Skeletal muscle tissue (tissue), 4 donors: ENCODE measurements around the gene FBXO31. TPM values are rescaled to one million over a fixed set of nuclear protein-coding genes. Genes with fewer than 3 reads are reported as not detected.

ENCODE experiments used
- H3K27ac ChIP-seq: one replicate; pipeline ENCODE4 v1.7.0; 2013; ENCODE audit warnings: mild to moderate bottlenecking, low read depth, low read length, inconsistent platforms
- H3K27me3 ChIP-seq, 3 donors: one replicate each; pipeline ENCODE4 v1.7.0; 2013; ENCODE audit warnings: low read length in 3 of 3; ENCODE audit not compliant: control insufficient read depth in 3 of 3, insufficient read depth in 3 of 3
- H3K36me3 ChIP-seq, 3 donors: one replicate each; pipeline ENCODE4 v1.7.0; 2013; ENCODE audit warnings: low read length in 3 of 3; ENCODE audit not compliant: control insufficient read depth in 3 of 3, insufficient read depth in 3 of 3
- H3K4me1 ChIP-seq, 3 donors: one replicate each; pipeline ENCODE4 v1.7.0; 2013; ENCODE audit warnings: low read length in 3 of 3, mild to moderate bottlenecking in 3 of 3; ENCODE audit not compliant: control insufficient read depth in 3 of 3, insufficient read depth in 3 of 3
- H3K4me3 ChIP-seq, 3 donors: one replicate each; pipeline ENCODE4 v1.7.0; 2013; ENCODE audit warnings: low read length in 3 of 3
- H3K9ac ChIP-seq, 3 donors: one replicate each; pipeline ENCODE4 v1.7.0; 2013; ENCODE audit warnings: low read length in 3 of 3, mild to moderate bottlenecking in 3 of 3, moderate library complexity in 2 of 3, low read depth in 1 of 3
- H3K9me3 ChIP-seq, 3 donors: one replicate each; pipeline ENCODE4 v1.7.0; 2013; ENCODE audit warnings: low read length in 3 of 3; ENCODE audit not compliant: control insufficient read depth in 3 of 3
- total RNA-seq: library from RNA; depleted of rRNA; stranded (reverse); fragments of >200 nt; gene quantifications from one replicate; pipeline ENCODE4 v1.2.3, GENCODE V29; 2014
- donor health status: Osteomylitis.

The FBXO31 gene
- total RNA-seq, 1 donor from 2014 or later = 26.6 TPM

DNA sequence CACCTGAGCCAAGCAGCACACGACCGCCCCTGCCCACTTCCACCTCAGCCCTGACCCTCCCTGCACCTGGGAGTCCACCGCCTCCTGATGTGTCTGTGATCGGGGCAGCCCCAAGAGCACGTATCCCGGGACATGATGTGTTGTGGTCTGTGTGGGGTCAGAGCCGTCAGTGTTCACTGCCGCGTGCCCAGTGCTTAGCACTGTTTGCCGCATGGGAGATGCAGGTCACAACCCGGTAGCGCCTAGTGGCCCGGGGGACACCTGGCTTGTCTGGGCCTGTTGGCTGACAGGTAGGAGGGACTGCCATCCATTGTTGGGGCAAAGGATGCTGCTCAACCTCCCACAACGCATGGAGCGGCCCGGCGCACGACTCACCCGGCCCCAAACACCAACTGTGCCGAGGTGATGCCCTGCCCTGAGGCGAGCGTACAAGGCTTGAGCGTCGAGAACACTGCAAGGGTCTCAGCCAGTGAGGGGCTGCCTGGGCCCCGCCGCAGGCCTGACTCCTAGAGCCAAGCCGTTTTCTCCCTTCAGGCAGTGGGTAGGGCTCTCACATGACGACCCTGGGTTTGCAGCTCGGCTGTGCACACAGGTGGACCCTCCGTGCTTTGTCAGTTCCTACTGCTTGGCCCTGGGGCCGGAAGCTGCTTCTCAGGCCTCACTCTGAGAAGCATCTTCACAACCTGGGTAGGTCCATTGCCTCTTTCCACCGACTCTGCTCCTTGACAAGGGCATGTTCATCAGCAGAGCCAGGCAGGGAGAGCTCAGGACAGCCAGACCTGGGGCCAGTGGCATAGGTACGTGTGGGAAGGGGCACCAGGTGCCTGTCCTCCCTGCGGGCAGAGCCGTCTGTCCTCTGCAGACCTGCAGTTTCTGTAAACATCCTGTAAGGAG lies 60.5 kb downstream of the FBXO31 start:
- H3K4me3 ChIP-seq = no peak overlapping the region
- peaks cover 3 to 14% (median 8%) of the 10 kb centered on the region in 3 donors for H3K36me3 ChIP-seq
- no peak overlapping the region for H3K27ac ChIP-seq
- H3K27me3 ChIP-seq = no peaks in the 10 kb centered on the region
- no peaks in the 10 kb centered on the region for H3K9me3 ChIP-seq
- H3K4me1 ChIP-seq = peaks cover 30 to 55% (median 35%) of the 10 kb centered on the region in 3 donors
- H3K9ac ChIP-seq = peak overlapping the region in 1 of 3 donors; percentile 33

GRCh38 chr16:87322360-87322759 lies 61.2 kb downstream of the FBXO31 start:
- H3K4me3 ChIP-seq = no peak overlapping the region
- peaks cover 30 to 55% (median 37%) of the 10 kb centered on the region in 3 donors for H3K4me1 ChIP-seq
- no peak overlapping the region for H3K27ac ChIP-seq
- peak overlapping the region in 1 of 3 donors; percentile 3 for H3K9ac ChIP-seq
- H3K36me3 ChIP-seq = peaks cover 0 to 13% (median 2%) of the 10 kb centered on the region in 3 donors
- H3K27me3 ChIP-seq = no peaks in the 10 kb centered on the region
- no peaks in the 10 kb centered on the region for H3K9me3 ChIP-seq

DNA sequence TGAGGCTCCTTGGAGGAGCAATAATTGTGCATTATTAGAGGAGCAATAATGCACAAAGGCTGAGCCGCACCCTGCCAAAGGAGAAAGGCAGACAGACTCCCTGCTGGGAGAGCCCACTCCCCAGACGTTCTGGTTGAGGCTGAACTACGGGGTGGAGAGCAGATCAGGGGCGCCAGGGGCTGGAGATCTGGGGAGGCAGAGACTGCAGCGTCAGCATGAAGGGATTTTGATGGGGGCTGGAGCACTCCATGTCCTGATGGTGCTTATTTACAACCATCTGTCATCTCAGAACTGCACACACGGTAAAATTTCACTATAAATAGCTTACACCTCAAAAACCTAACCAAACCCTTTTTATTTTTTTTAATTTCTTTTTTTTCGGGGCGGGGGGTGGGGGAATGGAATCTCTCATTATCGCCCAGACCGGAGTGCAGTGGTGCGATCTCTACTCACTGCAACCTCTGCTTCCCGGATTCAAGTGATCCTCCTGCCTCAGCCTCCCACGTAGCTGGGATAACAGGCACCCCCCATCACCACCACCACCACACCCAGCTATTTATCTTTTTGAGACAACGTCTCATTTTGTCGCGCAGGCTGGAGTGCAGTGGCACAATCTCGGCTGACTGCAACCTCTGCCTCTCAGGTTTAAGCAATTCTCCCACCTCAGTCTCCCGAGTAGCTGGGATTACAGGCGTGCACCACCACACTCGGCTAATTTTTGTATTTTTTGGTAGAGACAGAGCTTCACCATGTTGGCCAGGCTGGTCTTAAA lies 62.1 kb downstream of the FBXO31 start:
- Histone ChIP-seq H3K9ac (no peak overlapping the region), H3K9me3 (no peaks in the 10 kb centered on the region), H3K27me3 (no peaks in the 10 kb centered on the region)

DNA sequence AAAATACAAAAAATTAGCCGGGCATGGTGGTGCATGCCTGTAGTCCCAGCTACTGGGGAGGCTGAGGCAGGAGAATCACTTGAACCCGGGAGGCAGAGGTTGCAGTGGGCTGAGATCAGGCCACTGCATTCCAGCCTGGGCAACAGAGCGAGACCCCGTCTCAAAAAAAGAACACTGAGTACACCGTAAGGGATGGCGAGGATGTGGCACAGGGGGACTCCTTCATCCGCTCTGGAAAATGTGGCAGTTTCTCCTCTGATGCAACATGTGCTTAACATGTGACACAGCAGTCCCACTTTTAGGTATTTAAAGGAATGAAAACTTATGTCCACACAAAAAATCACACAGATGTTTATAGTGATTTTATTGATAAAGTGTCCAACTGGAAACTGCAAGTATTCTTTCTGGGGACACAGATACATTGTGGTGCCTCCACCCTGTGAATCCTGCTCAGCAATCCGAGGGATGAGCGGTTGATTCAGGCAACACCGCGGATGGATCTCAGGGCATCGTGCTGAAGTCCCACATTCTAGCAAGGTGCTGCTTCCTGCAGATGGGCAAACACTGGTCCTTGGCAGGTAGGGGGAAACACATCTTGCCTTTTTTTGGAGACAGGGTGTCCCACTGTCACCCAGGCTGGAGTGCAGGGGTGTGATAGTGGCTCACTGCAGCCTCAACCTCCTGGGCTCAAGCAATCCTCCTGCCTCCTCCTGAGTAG lies 62.9 kb downstream of the FBXO31 start:
- H3K9me3 ChIP-seq = no peaks in the 10 kb centered on the region
- peak overlapping the region in 1 of 3 donors; percentile 16 for H3K9ac ChIP-seq
- H3K36me3 ChIP-seq = peaks cover 0 to 10% (median 0%) of the 10 kb centered on the region in 3 donors
- H3K4me3 ChIP-seq = no peak overlapping the region
- no peak overlapping the region for H3K27ac ChIP-seq
- H3K4me1 ChIP-seq = peaks cover 24 to 51% (median 30%) of the 10 kb centered on the region in 3 donors
- H3K27me3 ChIP-seq = no peaks in the 10 kb centered on the region

More for the DNA sequence above, 62.1 kb downstream of the FBXO31 start:
- H3K27ac ChIP-seq = no peak overlapping the region
- peaks cover 27 to 51% (median 34%) of the 10 kb centered on the region in 3 donors for H3K4me1 ChIP-seq
- H3K4me3 ChIP-seq = no peak overlapping the region
- peaks cover 0 to 10% (median 2%) of the 10 kb centered on the region in 3 donors for H3K36me3 ChIP-seq

- Histone ChIP-seq H3K4me1 (peaks cover 20 to 51% (median 24%) of the 10 kb centered on the region in 3 donors), H3K9ac (no peak overlapping the region), H3K27ac (no peak overlapping the region), H3K9me3 (no peaks in the 10 kb centered on the region), H3K27me3 (no peaks in the 10 kb centered on the region), H3K36me3 (peaks cover 0 to 10% (median 0%) of the 10 kb centered on the region in 3 donors), H3K4me3 (no peak overlapping the region)
Measured at GRCh38 chr16:87319997-87320491, 63.5 kb downstream of the FBXO31 start.

GRCh38 chr16:87319011-87319410 lies 64.6 kb downstream of the FBXO31 start:
- H3K4me3 ChIP-seq = no peak overlapping the region
- no peaks in the 10 kb centered on the region for H3K9me3 ChIP-seq
- peaks cover 0 to 10% (median 0%) of the 10 kb centered on the region in 3 donors for H3K36me3 ChIP-seq
- no peak overlapping the region for H3K27ac ChIP-seq
- H3K4me1 ChIP-seq = peaks cover 16 to 42% (median 18%) of the 10 kb centered on the region in 3 donors
- H3K27me3 ChIP-seq = no peaks in the 10 kb centered on the region
- peak overlapping the region in 1 of 3 donors; percentile 10 for H3K9ac ChIP-seq

DNA sequence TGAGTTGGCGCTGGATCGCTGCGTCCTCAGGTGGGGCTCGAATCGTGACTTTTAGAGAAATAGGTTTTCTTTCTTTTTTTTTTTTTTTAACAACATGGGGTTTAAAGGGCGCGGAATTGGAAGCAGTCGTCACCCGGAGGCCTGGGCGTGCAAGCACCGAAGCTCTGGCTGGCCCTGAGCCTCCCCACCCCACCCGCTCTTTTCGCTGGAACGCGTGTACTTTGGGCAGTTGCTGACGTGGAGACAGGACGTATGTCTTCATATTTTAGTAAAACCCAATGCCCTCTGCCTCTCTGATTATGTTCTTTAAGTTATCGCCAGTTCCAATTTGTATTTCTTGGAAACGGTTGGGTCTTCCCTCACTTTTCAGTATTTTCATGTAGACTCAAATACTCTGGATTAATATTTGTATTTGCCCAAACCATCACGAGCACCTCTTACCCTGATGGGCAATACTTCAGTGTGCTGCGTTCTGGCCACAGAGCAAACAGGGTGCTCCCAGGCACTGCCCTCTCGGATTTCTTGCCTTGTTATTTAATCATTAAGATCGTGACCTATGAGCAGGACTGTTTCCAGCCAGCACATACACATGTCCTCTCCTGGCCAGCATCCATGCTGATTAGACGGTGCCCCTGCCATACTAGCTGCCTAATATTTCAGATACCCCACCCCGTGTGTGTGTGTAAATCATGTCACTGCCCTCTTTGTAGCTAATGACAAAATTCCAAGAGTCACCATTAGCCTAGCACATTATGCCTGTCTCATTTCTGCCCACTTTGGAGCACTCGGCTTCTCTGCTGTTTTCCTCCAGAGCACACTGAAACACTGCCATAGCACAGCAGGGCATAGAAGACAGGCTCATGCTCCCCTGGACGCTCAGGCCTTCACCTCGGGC lies 65.6 kb downstream of the FBXO31 start:
- H3K4me3 ChIP-seq = peak overlapping the region; percentile 88 to 95 (median 91)
- no peaks in the 10 kb centered on the region for H3K9me3 ChIP-seq
- peaks cover 0 to 8% (median 0%) of the 10 kb centered on the region in 3 donors for H3K36me3 ChIP-seq
- H3K27ac ChIP-seq = peak overlapping the region; percentile 87
- H3K4me1 ChIP-seq = peaks cover 16 to 38% (median 18%) of the 10 kb centered on the region in 3 donors
- peak overlapping the region; percentile 97 to 99 (median 99) for H3K9ac ChIP-seq
- no peaks in the 10 kb centered on the region for H3K27me3 ChIP-seq

GRCh38 chr16:87316923-87317749 lies 66.4 kb downstream of the FBXO31 start, which contains the start of gene C16orf95:
C16orf95 (minus strand) TSS chr16:87317392; CDS start chr16:87317242, 150 bp downstream.
- Histone ChIP-seq H3K9ac (peak within 1 kb of the TSS; percentile 97 to 99 (median 99)), H3K4me1 (peaks cover 16 to 38% (median 18%) of the 10 kb centered on the region in 3 donors), H3K36me3 (peaks cover 0 to 6% (median 0%) of the 10 kb centered on the region in 3 donors), H3K4me3 (peak within 1 kb of the TSS; percentile 88 to 95 (median 91)), H3K27me3 (no peaks in the 10 kb centered on the region), H3K27ac (peak within 1 kb of the TSS; percentile 87), H3K9me3 (no peaks in the 10 kb centered on the region)
